Measurements from ENCODE around the gene KCNMB2. TPM values are rescaled to one million over a fixed set of nuclear protein-coding genes. Genes with fewer than 3 reads are reported as not detected.

KCNMB2 gene
- total RNA-seq, 4 donors from 2014 or later = not detected

DNA sequence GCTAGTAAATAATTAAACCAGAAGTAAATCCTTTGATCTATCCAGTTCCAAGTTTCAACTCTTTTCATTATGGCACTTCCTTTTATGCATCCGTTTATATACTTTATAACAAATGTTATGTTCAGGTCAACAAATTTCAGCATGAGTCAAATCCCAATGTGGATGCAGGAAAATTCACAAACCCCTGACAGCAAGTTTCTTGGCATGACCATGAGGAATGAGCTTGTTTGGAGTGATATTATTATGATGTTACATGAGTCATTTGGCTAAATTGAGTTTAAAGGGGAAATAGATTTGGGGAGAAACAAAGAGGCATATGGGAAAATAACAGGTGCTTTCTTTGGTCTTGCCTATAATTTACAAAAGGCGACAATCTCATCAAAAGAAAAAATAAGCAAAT lies 32.1 kb upstream of the KCNMB2 start:
- H3K4me1 ChIP-seq = no peaks in the 10 kb centered on the region
- TF ChIP-seq CTCF (IDR thresholded peaks at IDR 0.05 in 4 of 5, conservative IDR thresholded peaks at IDR 0.05 in 1 of 5) (no peak), POLR2A (IDR thresholded peaks at IDR 0.05) (no peak)
- H3K27me3 ChIP-seq = no peaks in the 10 kb centered on the region
- no peak overlapping the region for H3K27ac ChIP-seq
- no peak overlapping the region for H3K4me3 ChIP-seq
- no peaks in the 10 kb centered on the region for H3K36me3 ChIP-seq
- ATAC-seq = no peak
- H3K9me3 ChIP-seq = no peaks in the 10 kb centered on the region
- in situ Hi-C loops (cut with MboI; ENCODE audit: low sequenced_read_pairs in 4 of 4) = no loop called here
- intact Hi-C loops (cut with DNase I; ENCODE audit: low total_unique reads) = no loop called here
- DNase-seq = no peak

- no peak for ATAC-seq
- Histone ChIP-seq H3K4me3 (no peak overlapping the region), H3K4me1 (no peaks in the 10 kb centered on the region), H3K36me3 (no peaks in the 10 kb centered on the region), H3K27ac (no peak overlapping the region), H3K27me3 (no peaks in the 10 kb centered on the region), H3K9me3 (no peaks in the 10 kb centered on the region)
- no peak for DNase-seq
- intact Hi-C loops (cut with DNase I; ENCODE audit: low total_unique reads) (no loop called here), in situ Hi-C loops (cut with MboI; ENCODE audit: low sequenced_read_pairs in 4 of 4) (no loop called here)
- TF ChIP-seq CTCF (IDR thresholded peaks at IDR 0.05 in 4 of 5, conservative IDR thresholded peaks at IDR 0.05 in 1 of 5) = no peak
- no peak for TF ChIP-seq POLR2A (IDR thresholded peaks at IDR 0.05)
These were observed 30.4 kb upstream of the KCNMB2 start for GRCh38 chr3:178505832-178506231.

GRCh38 chr3:178507507-178508442 lies 28.5 kb upstream of the KCNMB2 start:
- Histone ChIP-seq H3K27ac (no peak overlapping the region), H3K9me3 (no peaks in the 10 kb centered on the region), H3K27me3 (no peaks in the 10 kb centered on the region), H3K36me3 (no peaks in the 10 kb centered on the region), H3K4me1 (no peaks in the 10 kb centered on the region), H3K4me3 (no peak overlapping the region)
- DNase-seq = no peak
- in situ Hi-C loops (cut with MboI; ENCODE audit: low sequenced_read_pairs in 4 of 4) = no loop called here
- TF ChIP-seq CTCF (IDR thresholded peaks at IDR 0.05 in 4 of 5, conservative IDR thresholded peaks at IDR 0.05 in 1 of 5) = no peak
- TF ChIP-seq POLR2A (IDR thresholded peaks at IDR 0.05) = no peak
- ATAC-seq = no peak
- intact Hi-C loops (cut with DNase I; ENCODE audit: low total_unique reads) = no loop called here

DNA sequence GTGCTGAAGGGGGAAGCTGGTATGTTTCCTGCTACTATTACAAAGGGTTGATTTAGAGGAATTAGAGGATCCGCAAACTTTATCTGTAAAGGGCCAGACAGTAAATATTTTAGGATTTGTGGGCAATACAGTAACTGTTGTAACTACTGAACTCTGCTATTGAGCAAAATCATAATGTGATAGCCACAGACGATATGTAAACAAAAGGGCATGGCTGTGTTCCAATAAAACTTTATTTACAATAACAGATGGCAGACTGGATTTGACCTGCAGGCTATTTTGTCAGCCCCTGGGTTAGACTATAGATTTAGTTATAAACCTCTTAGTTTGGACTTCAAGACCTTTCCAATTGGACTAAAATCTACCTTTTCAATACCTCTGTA lies 27.8 kb upstream of the KCNMB2 start:
- in situ Hi-C loops (cut with MboI; ENCODE audit: low sequenced_read_pairs in 4 of 4) = no loop called here
- no peak for TF ChIP-seq POLR2A (IDR thresholded peaks at IDR 0.05)
- no peak for TF ChIP-seq CTCF (IDR thresholded peaks at IDR 0.05 in 4 of 5, conservative IDR thresholded peaks at IDR 0.05 in 1 of 5)
- no peaks in the 10 kb centered on the region for H3K4me1 ChIP-seq
- no peak overlapping the region for H3K27ac ChIP-seq
- DNase-seq (no peak), ATAC-seq (no peak)
- no peaks in the 10 kb centered on the region for H3K27me3 ChIP-seq
- no peak overlapping the region for H3K4me3 ChIP-seq
- intact Hi-C loops (cut with DNase I; ENCODE audit: low total_unique reads) = no loop called here
- H3K36me3 ChIP-seq = no peaks in the 10 kb centered on the region
- no peaks in the 10 kb centered on the region for H3K9me3 ChIP-seq

Measured in gastrocnemius medialis (tissue), 4 donors.